K562 (cell line): ENCODE measurements around the gene MYO3B. TPM values are rescaled to one million over a fixed set of nuclear protein-coding genes. Genes with fewer than 3 reads are reported as not detected.
A peak's percentile ranks its signal among the peaks of the same experiment; 100 is the strongest.

ENCODE experiments used
- AFF1 ChIP-seq, 2 experiments: fragments of 450-650 bp; IDR thresholded peaks; 2 replicates each; pipeline ENCODE4 v1.6.1; 2018; ENCODE audit warnings: mild to moderate bottlenecking in 2 of 2, low read depth in 1 of 2; ENCODE audit not compliant: partially characterized antibody in 2 of 2
- CTBP1 ChIP-seq: fragments of 450-650 bp; IDR thresholded peaks from 2 replicates; pipeline ENCODE4 v1.6.1; 2016; ENCODE audit warnings: borderline replicate concordance
- DMBX1 ChIP-seq: fragments of 250-450 bp; sonication (Bioruptor Pico); IDR thresholded peaks from 2 replicates; pipeline ENCODE4 v1.8.0; 2022; ENCODE audit warnings: inconsistent platforms, mild to moderate bottlenecking, moderate library complexity, borderline replicate concordance
- FOSL1 ChIP-seq: fragments of 200-800 bp; sonication (Bioruptor generic); conservative IDR thresholded peaks from 2 replicates; pipeline ENCODE4 v1.6.1; 2016; ENCODE audit warnings: missing genetic modification characterization, missing compliant biosample characterization
- GTF2E2 ChIP-seq: fragments of 200-800 bp; sonication (Bioruptor generic); IDR thresholded peaks from 2 replicates; pipeline ENCODE4 v1.6.1; 2016; ENCODE audit warnings: missing genetic modification characterization, missing compliant biosample characterization
- ID3 ChIP-seq, 2 experiments: fragments of 250-450 bp in 1 of 2; fragments of 450-650 bp in 1 of 2; sonication (Bioruptor Pico) in 1 of 2; IDR thresholded peaks; 2 replicates each; pipeline versions ENCODE4 v1.6.1 to v1.8.0; 2016 to 2021; ENCODE audit warnings: mild to moderate bottlenecking in 2 of 2, moderate library complexity in 2 of 2, missing compliant biosample characterization in 1 of 2, missing genetic modification characterization in 1 of 2
- KLF6 ChIP-seq: fragments of 250-450 bp; sonication (Bioruptor Pico); IDR thresholded peaks from 2 replicates; pipeline ENCODE4 v1.4.0; 2020; ENCODE audit warnings: mild to moderate bottlenecking, moderate library complexity, borderline replicate concordance
- MTA3 ChIP-seq: fragments of 450-650 bp; formaldehyde crosslinking; IDR thresholded peaks from 2 replicates; pipeline ENCODE4 v1.6.1; 2017; ENCODE audit warnings: mild to moderate bottlenecking, borderline replicate concordance
- NEUROD1 ChIP-seq: fragments of 150-350 bp; IDR thresholded peaks from 2 replicates; pipeline ENCODE4 v1.6.1; 2014; ENCODE audit warnings: borderline replicate concordance, low read length, low read depth; ENCODE audit not compliant: partially characterized antibody
- NONO ChIP-seq, 2 experiments: fragments of 200-400 bp in 1 of 2; fragments of 450-650 bp in 1 of 2; formaldehyde crosslinking in 1 of 2; IDR thresholded peaks; 2 replicates each; pipeline ENCODE4 v1.6.1; 2017; ENCODE audit warnings: low read depth in 2 of 2, mild to moderate bottlenecking in 2 of 2, moderate library complexity in 2 of 2, low read length in 1 of 2
- RBM17 ChIP-seq: fragments of 200-400 bp; formaldehyde crosslinking; IDR thresholded peaks from 2 replicates; pipeline ENCODE4 v1.6.1; 2017; ENCODE audit warnings: low read depth, mild to moderate bottlenecking, low read length, borderline replicate concordance
- STAT6 ChIP-seq: sonication (generic); formaldehyde crosslinking; IDR thresholded peaks from 2 replicates; pipeline ENCODE4 v1.8.1; 2023; ENCODE audit warnings: mild to moderate bottlenecking, missing genetic modification reagents
- TRIM24 ChIP-seq, 2 experiments: fragments of 450-650 bp; IDR thresholded peaks; 2 replicates each; pipeline ENCODE4 v1.6.1; 2016
- ZBTB17 ChIP-seq: fragments of 450-650 bp; formaldehyde crosslinking; IDR thresholded peaks from 2 replicates; pipeline ENCODE4 v1.4.0; 2020; ENCODE audit warnings: mild to moderate bottlenecking
- ZNF316 ChIP-seq: fragments of 450-650 bp; IDR thresholded peaks from 2 replicates; pipeline ENCODE4 v1.6.1; 2016
- ZNF512 ChIP-seq: IDR thresholded peaks from 2 replicates; pipeline ENCODE4 v1.6.1; 2016; ENCODE audit warnings: missing genetic modification characterization, missing compliant biosample characterization
- ZNF79 ChIP-seq: fragments of 250-450 bp; sonication (Bioruptor Pico); IDR thresholded peaks from 2 replicates; pipeline ENCODE4 v1.4.0; 2020; ENCODE audit warnings: low read depth, mild to moderate bottlenecking, moderate library complexity
- polyA plus RNA-seq, 8 experiments: library from polyadenylated mRNA; depleted of rRNA in 4 of 8; stranded (reverse) in 5 of 8; unstranded in 3 of 8; fragments of >200 nt; fragmentation: Nextera tagmentation in 2 of 8; fragmentation: Illumina TruSeq in 1 of 8; extraction: Ambion mirVana in 2 of 8; extraction: Trizol in 1 of 8; gene quantifications; 2 replicates each; pipeline versions ENCODE4 v1.2.1 to v1.2.3, GENCODE V29; 2011 to 2014; ENCODE audit warnings: inconsistent platforms in 1 of 8, missing spikeins in 1 of 8
- total RNA-seq, 7 experiments: library from RNA; depleted of rRNA in 6 of 7; stranded (reverse); fragments of >200 nt in 6 of 7; fragmentation: Illumina TruSeq in 2 of 7; extraction: Trizol in 2 of 7; gene quantifications; 2 replicates each; pipeline versions ENCODE4 v1.2.1 to v1.2.3, GENCODE V29; 2011 to 2021; ENCODE audit warnings: low replicate concordance in 1 of 7

Gene MYO3B
- total and polyA plus RNA-seq, 9 of the 15 experiments (the other 6 are each of a cell fraction or from before 2014, with no cell fraction given): 2.7 to 6.5 (median 3.6) TPM

- TF ChIP-seq STAT6 (CRISPR knock-in tag) (no peak), TRIM24 (IDR thresholded peaks at IDR 0.05) (peak; percentile 71 to 85), NEUROD1 (peak; percentile 57), ZNF512 (tag) (no peak), MTA3 (0 out of 2 replicates have a peak, but pooled peaks have one; percentile 39), ZNF79 (CRISPR knock-in tag) (0 out of 2 replicates have a peak, but pooled peaks have one; percentile 61), CTBP1 (peak; percentile 78), ZNF316 (peak; percentile 84), KLF6 (CRISPR knock-in tag) (0 out of 2 replicates have a peak, but pooled peaks have one; percentile 14), NONO (IDR thresholded peaks at IDR 0.05; ENCODE audit: low read depth in 2 of 2, low read length in 1 of 2) (peak in 1 of 2 experiments; percentile 25; a peak in 1 of 4 replicates), DMBX1 (CRISPR knock-in tag) (peak; percentile 57; the same call in 1 of the 2 replicates), FOSL1 (tag) (peak; percentile 78), RBM17 (no peak), ID3 (CRISPR knock-in tag; IDR thresholded peaks at IDR 0.05) (no peak), ID3 (tag; IDR thresholded peaks at IDR 0.05) (0 out of 2 replicates have a peak, but pooled peaks have one; percentile 55), ZBTB17 (CRISPR knock-in tag) (0 out of 2 replicates have a peak, but pooled peaks have one; percentile 6), GTF2E2 (tag) (peak; percentile 59; the same call in 1 of the 2 replicates), AFF1 (IDR thresholded peaks at IDR 0.05; ENCODE audit: low read depth in 1 of 2, partially characterized antibody in 2 of 2) (peak in 1 of 2 experiments; percentile 33)
Observed at GRCh38 chr2:170235860-170236679, 58.1 kb downstream of the MYO3B start (continued).
